Measurements from ENCODE around the gene GLCCI1. TPM values are rescaled to one million over a fixed set of nuclear protein-coding genes. Genes with fewer than 3 reads are reported as not detected.

Gene GLCCI1
- total and polyA plus RNA-seq, 5 donors from 2014 or later, result 12.6 to 88.1 (median 31.6) TPM

GRCh38 chr7:8005279-8005678, 36.7 kb downstream of the GLCCI1 start:
- no peak for DNase-seq
- H3K27ac ChIP-seq (ENCODE audit: insufficient read depth, low read length, poor library complexity, severe bottlenecking), result no peak overlapping the region
- H3K4me1 ChIP-seq (ENCODE audit: control insufficient read depth, insufficient read depth, low read length, poor library complexity, severe bottlenecking), result peaks cover 3% of the 10 kb centered on the region
- H3K36me3 ChIP-seq (ENCODE audit: control insufficient read depth, insufficient read depth, low read length), result peaks cover 49% of the 10 kb centered on the region
- peaks cover 22 to 56% (median 28%) of the 10 kb centered on the region in 4 donors for H3K4me1 Mint-ChIP-seq
- H3K27me3 ChIP-seq (ENCODE audit: control insufficient read depth, insufficient read depth, low read length), result no peaks in the 10 kb centered on the region
- peaks cover 0 to 16% (median 3%) of the 10 kb centered on the region in 7 donors for H3K9me3 Mint-ChIP-seq
- no peak overlapping the region for H3K27ac Mint-ChIP-seq
- no peaks in the 10 kb centered on the region for H3K27me3 Mint-ChIP-seq
- H3K4me3 Mint-ChIP-seq, result no peak overlapping the region
- H3K36me3 Mint-ChIP-seq, result peaks cover 52% of the 10 kb centered on the region
- H3K4me3 ChIP-seq (ENCODE audit: low read depth, low read length), result no peak overlapping the region
- ATAC-seq (ENCODE audit: low read depth in 2 of 2), result no peak
- peaks cover 0 to 5% of the 10 kb centered on the region in 2 experiments for H3K9me3 ChIP-seq (ENCODE audit: control insufficient read depth in 2 of 2, low read length in 2 of 2)

DNA sequence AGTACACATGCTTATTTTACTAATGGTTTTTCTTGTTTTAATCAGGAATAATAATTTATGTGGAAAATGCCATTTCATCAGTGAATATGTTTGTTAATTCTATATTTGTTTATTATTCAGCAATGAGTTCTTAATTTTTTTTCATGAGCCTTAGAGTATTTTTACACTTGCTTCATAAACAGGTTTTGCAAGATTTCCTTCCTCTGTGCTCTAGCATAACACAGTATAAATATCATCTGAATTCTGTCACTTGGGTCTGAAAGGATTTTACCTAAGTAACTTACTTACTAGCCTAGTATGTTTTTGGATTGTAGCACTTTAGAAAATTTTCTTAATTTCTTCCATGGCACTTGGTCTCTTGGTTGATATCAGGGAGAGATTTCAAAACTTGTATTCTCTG, 45.8 kb downstream of the GLCCI1 start:
- DNase-seq (no peak), ATAC-seq (ENCODE audit: low read depth in 2 of 2) (no peak)
- H3K9me3 Mint-ChIP-seq, result peaks cover 0 to 2% (median 0%) of the 10 kb centered on the region in 7 donors
- H3K4me3 Mint-ChIP-seq, result peak overlapping the region; percentile 57 to 82 (median 78)
- Histone ChIP-seq H3K27ac (ENCODE audit: insufficient read depth, low read length, poor library complexity, severe bottlenecking) (peak overlapping the region; percentile 78), H3K9me3 (ENCODE audit: control insufficient read depth in 2 of 2, low read length in 2 of 2) (no peaks in the 10 kb centered on the region), H3K36me3 (ENCODE audit: control insufficient read depth, insufficient read depth, low read length) (peaks cover 13% of the 10 kb centered on the region), H3K4me1 (ENCODE audit: control insufficient read depth, insufficient read depth, low read length, poor library complexity, severe bottlenecking) (peaks cover 42% of the 10 kb centered on the region), H3K27me3 (ENCODE audit: control insufficient read depth, insufficient read depth, low read length) (no peaks in the 10 kb centered on the region), H3K4me3 (ENCODE audit: low read depth, low read length) (peak overlapping the region; percentile 73)
- peaks cover 21% of the 10 kb centered on the region for H3K36me3 Mint-ChIP-seq
- no peaks in the 10 kb centered on the region for H3K27me3 Mint-ChIP-seq
- H3K4me1 Mint-ChIP-seq, result peaks cover 47 to 72% (median 62%) of the 10 kb centered on the region in 4 donors
- peak overlapping the region; percentile 71 to 95 (median 88) for H3K27ac Mint-ChIP-seq

DNA sequence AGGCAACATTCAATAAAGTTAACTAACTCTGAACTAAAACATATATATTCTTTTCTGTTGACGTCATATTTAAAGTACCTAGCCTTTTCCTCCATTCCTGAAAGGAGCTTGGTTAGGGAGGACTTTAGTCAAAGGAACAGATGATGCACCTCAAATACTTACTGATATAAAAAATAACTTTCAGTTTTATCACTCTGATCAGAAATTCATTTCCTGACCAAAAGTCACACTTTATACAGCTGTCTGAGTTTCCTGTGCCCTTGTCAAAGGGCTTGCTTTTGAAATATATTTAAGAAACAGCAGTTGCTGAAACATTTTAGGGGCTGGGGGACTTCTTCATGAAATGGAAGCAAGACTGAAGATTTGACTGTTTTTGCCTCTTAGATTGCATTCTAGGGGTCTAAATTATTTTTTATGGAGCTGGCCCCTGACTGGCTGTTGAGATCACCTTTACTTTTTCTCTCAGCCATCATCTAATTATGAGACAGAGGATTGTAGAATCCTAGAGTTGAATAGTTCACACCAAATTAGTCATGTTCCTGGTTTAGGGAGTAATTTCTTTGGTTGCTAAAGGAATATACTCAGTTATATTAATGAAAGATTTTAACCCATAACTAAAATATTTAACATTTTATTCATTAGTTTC, 46.6 kb downstream of the GLCCI1 start:
- Mint-ChIP-seq H3K27ac (peak overlapping the region; percentile 75 to 92 (median 88)), H3K36me3 (peaks cover 26% of the 10 kb centered on the region), H3K27me3 (no peaks in the 10 kb centered on the region), H3K4me1 (peaks cover 49 to 75% (median 63%) of the 10 kb centered on the region in 4 donors), H3K9me3 (peaks cover 0 to 3% (median 0%) of the 10 kb centered on the region in 7 donors), H3K4me3 (peak overlapping the region; percentile 57 to 75 (median 68))
- Histone ChIP-seq H3K4me1 (ENCODE audit: control insufficient read depth, insufficient read depth, low read length, poor library complexity, severe bottlenecking) (peaks cover 42% of the 10 kb centered on the region), H3K36me3 (ENCODE audit: control insufficient read depth, insufficient read depth, low read length) (peaks cover 15% of the 10 kb centered on the region), H3K9me3 (ENCODE audit: control insufficient read depth in 2 of 2, low read length in 2 of 2) (no peaks in the 10 kb centered on the region), H3K4me3 (ENCODE audit: low read depth, low read length) (peak overlapping the region; percentile 73), H3K27ac (ENCODE audit: insufficient read depth, low read length, poor library complexity, severe bottlenecking) (peak overlapping the region; percentile 78), H3K27me3 (ENCODE audit: control insufficient read depth, insufficient read depth, low read length) (no peaks in the 10 kb centered on the region)
- peak; percentile 70 to 76 for ATAC-seq (ENCODE audit: low read depth in 2 of 2)
- peak in 2 of 3 donors; percentile 44 to 65 for DNase-seq

DNA sequence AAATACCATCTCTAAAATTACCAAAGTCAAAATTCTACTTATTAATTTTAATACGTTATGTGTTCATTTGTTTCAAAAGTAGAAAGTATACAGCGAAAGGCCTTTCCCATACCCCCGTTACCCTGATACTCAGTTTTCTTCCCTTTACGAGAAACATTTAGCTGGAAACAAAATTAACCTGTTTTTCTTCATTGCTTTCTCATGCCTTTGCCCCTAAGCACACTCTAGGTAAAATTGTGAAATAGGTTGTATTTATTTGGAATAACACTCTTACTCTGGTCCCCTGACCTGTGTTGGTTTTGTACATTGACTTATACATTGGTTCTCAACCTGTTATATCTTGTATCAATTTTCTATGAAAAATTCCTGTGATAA, 47.1 kb downstream of the GLCCI1 start:
- Mint-ChIP-seq H3K36me3 (peaks cover 23% of the 10 kb centered on the region), H3K27me3 (no peaks in the 10 kb centered on the region), H3K9me3 (peaks cover 0 to 3% (median 0%) of the 10 kb centered on the region in 7 donors), H3K27ac (peak overlapping the region; percentile 23 to 88 (median 71)), H3K4me1 (peaks cover 50 to 74% (median 63%) of the 10 kb centered on the region in 4 donors), H3K4me3 (peak overlapping the region; percentile 33 to 74 (median 61))
- Histone ChIP-seq H3K9me3 (ENCODE audit: control insufficient read depth in 2 of 2, low read length in 2 of 2) (no peaks in the 10 kb centered on the region), H3K27ac (ENCODE audit: insufficient read depth, low read length, poor library complexity, severe bottlenecking) (peak overlapping the region; percentile 78), H3K36me3 (ENCODE audit: control insufficient read depth, insufficient read depth, low read length) (peaks cover 13% of the 10 kb centered on the region), H3K27me3 (ENCODE audit: control insufficient read depth, insufficient read depth, low read length) (no peaks in the 10 kb centered on the region), H3K4me3 (ENCODE audit: low read depth, low read length) (peak overlapping the region; percentile 73), H3K4me1 (ENCODE audit: control insufficient read depth, insufficient read depth, low read length, poor library complexity, severe bottlenecking) (peaks cover 42% of the 10 kb centered on the region)
- DNase-seq, result no peak
- no peak for ATAC-seq (ENCODE audit: low read depth in 2 of 2)

DNA sequence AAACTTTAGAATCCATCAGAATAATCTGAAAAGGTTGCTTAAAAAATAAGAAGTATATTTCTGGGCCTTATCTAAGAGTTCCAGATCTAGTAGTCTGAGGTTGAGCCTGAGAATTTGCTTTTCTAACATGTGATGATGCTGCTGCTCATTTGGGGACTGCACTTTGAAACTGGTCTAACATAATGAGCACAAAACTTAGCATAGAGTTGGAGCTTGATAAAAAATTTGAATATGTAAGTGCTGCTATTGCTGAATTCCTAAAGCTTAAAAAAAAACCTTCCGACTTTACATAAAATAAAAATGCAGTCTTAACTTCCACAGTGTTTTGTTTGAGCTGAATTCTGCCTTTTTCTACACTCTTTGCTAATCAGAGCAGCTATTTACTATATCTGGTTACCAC, 48.8 kb downstream of the GLCCI1 start:
- peak overlapping the region; percentile 83 to 88 (median 88) for H3K27ac Mint-ChIP-seq
- H3K36me3 Mint-ChIP-seq, result peaks cover 21% of the 10 kb centered on the region
- no peak overlapping the region for H3K27ac ChIP-seq (ENCODE audit: insufficient read depth, low read length, poor library complexity, severe bottlenecking)
- peaks cover 0 to 3% (median 0%) of the 10 kb centered on the region in 7 donors for H3K9me3 Mint-ChIP-seq
- H3K4me3 Mint-ChIP-seq, result peak overlapping the region in 2 of 4 donors; percentile 6 to 26
- no peaks in the 10 kb centered on the region for H3K27me3 ChIP-seq (ENCODE audit: control insufficient read depth, insufficient read depth, low read length)
- H3K27me3 Mint-ChIP-seq, result no peaks in the 10 kb centered on the region
- peak overlapping the region; percentile 3 for H3K4me3 ChIP-seq (ENCODE audit: low read depth, low read length)
- H3K9me3 ChIP-seq (ENCODE audit: control insufficient read depth in 2 of 2, low read length in 2 of 2), result no peaks in the 10 kb centered on the region
- peaks cover 8% of the 10 kb centered on the region for H3K36me3 ChIP-seq (ENCODE audit: control insufficient read depth, insufficient read depth, low read length)
- DNase-seq (no peak), ATAC-seq (ENCODE audit: low read depth in 2 of 2) (no peak)
- peaks cover 42% of the 10 kb centered on the region for H3K4me1 ChIP-seq (ENCODE audit: control insufficient read depth, insufficient read depth, low read length, poor library complexity, severe bottlenecking)
- H3K4me1 Mint-ChIP-seq, result peaks cover 47 to 61% (median 51%) of the 10 kb centered on the region in 4 donors

DNA sequence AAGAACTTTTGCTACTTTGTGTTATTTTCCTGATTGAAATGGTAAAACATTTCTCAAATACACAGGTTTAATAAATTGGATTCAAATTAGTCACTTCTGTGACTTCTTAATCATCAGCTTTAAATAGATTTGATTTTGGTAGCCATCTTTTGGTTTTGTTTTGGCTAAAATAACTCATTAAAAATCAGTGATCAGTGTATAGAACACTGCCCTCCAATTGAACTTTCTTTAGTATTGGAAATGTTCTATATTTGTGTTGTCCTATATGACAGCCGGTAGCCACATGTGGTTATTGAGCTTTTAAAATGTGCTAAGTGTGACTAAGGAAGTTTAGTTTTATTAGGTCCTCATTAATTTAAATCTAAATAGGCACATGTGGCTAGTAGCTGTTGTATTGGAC, 50.4 kb downstream of the GLCCI1 start:
- Mint-ChIP-seq H3K4me1 (peaks cover 43 to 59% (median 51%) of the 10 kb centered on the region in 4 donors), H3K36me3 (peaks cover 35% of the 10 kb centered on the region), H3K27ac (peak overlapping the region in 2 of 3 donors; percentile 4 to 86), H3K27me3 (no peaks in the 10 kb centered on the region), H3K4me3 (peak overlapping the region in 1 of 4 donors; percentile 15), H3K9me3 (peaks cover 0 to 3% (median 0%) of the 10 kb centered on the region in 7 donors)
- Histone ChIP-seq H3K36me3 (ENCODE audit: control insufficient read depth, insufficient read depth, low read length) (peaks cover 17% of the 10 kb centered on the region), H3K4me1 (ENCODE audit: control insufficient read depth, insufficient read depth, low read length, poor library complexity, severe bottlenecking) (peaks cover 35% of the 10 kb centered on the region), H3K4me3 (ENCODE audit: low read depth, low read length) (no peak overlapping the region), H3K9me3 (ENCODE audit: control insufficient read depth in 2 of 2, low read length in 2 of 2) (no peaks in the 10 kb centered on the region), H3K27ac (ENCODE audit: insufficient read depth, low read length, poor library complexity, severe bottlenecking) (no peak overlapping the region), H3K27me3 (ENCODE audit: control insufficient read depth, insufficient read depth, low read length) (no peaks in the 10 kb centered on the region)
- ATAC-seq (ENCODE audit: low read depth in 2 of 2) (no peak), DNase-seq (no peak)

GRCh38 chr7:8022628-8023027, 54.0 kb downstream of the GLCCI1 start:
- Histone ChIP-seq H3K4me3 (ENCODE audit: low read depth, low read length) (no peak overlapping the region), H3K36me3 (ENCODE audit: control insufficient read depth, insufficient read depth, low read length) (peaks cover 48% of the 10 kb centered on the region), H3K27me3 (ENCODE audit: control insufficient read depth, insufficient read depth, low read length) (no peaks in the 10 kb centered on the region), H3K4me1 (ENCODE audit: control insufficient read depth, insufficient read depth, low read length, poor library complexity, severe bottlenecking) (peaks cover 8% of the 10 kb centered on the region), H3K27ac (ENCODE audit: insufficient read depth, low read length, poor library complexity, severe bottlenecking) (no peak overlapping the region), H3K9me3 (ENCODE audit: control insufficient read depth in 2 of 2, low read length in 2 of 2) (peaks cover 16% of the 10 kb centered on the region in 2 experiments)
- Mint-ChIP-seq H3K27me3 (no peaks in the 10 kb centered on the region), H3K4me1 (peaks cover 15 to 33% (median 20%) of the 10 kb centered on the region in 4 donors), H3K4me3 (no peak overlapping the region), H3K36me3 (peaks cover 64% of the 10 kb centered on the region), H3K27ac (no peak overlapping the region), H3K9me3 (peaks cover 0 to 17% (median 3%) of the 10 kb centered on the region in 7 donors)
- no peak for DNase-seq
- ATAC-seq (ENCODE audit: low read depth in 2 of 2), result no peak

Measured in CD4-positive, CD25-positive, alpha-beta regulatory T cell (primary cell).